Dedifferentiated amniotic fluid mesenchymal stem cell (primary cell): ENCODE measurements around the gene SMCHD1.
"Not testable (repeated sequence)": the region's sequence is repeated elsewhere in the genome, so short reads cannot be mapped to it uniquely, and the experiment has no call there.

Experiments
- DNase-seq: peaks from one replicate; pipeline ENCODE4 v3.0.0-alpha.2; 2016; ENCODE audit errors: extremely low spot score

Gene SMCHD1

DNA sequence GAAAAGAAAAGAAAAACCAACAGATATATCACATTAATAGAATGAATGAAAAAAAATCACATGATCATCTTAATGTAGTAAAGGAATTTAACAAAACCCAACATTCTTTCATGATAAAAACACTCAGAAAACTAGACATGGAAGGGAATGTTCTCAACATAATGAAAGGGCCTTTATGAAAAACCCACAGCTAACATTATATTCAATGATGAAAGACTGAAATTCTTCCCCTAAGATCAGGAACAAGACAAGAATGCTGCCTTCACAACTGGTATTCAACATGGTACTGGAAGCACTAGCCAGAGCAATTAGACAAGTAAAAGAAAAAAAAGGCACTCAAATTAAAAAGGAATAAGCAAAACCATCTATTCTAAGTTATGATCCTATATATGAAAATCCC lies 162.8 kb downstream of the SMCHD1 start:
- no peak for DNase-seq

DNA sequence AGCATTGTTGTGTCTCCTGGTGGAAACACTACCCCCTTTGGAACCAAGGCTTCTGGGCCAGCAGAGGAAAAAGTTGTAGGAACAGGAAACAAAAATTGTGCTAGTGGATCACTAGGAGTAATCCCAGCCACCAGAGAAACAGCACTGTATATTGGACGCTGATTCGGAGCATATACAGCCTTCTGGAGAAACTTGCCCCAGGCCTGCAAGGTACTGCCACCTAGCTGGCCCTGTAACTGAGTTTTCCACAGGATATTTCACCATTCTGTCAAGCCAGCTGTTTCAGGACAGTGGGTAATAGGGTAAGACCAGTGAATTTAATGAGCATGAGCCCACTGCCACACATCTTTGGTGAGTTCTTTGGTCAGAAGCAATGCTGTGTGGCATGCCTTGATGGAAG lies 166.2 kb downstream of the SMCHD1 start:
- DNase-seq: no peak

DNA sequence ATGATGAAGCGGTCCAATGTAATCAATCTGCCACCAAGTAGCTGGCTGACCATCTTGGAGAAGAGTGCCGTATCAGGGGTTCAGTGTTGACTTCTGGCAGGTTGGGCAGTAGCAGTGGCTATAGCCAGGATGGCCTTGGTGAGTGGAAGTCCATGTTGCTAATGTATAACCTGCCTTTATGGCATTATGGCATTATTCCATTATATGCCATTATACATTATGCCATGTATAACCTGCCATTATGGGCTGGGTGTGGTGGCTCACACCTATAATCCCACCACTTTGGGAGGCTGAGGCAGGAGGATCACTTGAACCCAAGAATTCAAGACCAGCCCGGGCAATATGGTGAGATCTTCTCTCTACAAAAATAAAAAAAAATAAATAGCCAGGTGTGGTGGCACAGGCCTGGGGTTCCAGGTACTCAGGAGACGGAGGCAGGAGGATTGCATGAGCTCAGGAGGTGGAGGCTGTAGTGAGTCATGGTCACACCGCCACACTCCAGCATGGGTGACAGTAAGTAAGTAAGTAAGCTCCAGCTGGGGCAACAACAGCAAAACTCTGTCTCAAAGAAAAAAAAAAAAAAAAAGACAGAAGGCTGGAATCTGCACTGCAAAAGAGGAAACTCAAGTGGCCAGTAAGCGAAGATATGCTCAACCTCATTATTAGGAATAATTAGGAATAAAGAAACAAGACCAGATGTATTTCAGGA lies 166.8 kb downstream of the SMCHD1 start:
- no peak for DNase-seq

DNA sequence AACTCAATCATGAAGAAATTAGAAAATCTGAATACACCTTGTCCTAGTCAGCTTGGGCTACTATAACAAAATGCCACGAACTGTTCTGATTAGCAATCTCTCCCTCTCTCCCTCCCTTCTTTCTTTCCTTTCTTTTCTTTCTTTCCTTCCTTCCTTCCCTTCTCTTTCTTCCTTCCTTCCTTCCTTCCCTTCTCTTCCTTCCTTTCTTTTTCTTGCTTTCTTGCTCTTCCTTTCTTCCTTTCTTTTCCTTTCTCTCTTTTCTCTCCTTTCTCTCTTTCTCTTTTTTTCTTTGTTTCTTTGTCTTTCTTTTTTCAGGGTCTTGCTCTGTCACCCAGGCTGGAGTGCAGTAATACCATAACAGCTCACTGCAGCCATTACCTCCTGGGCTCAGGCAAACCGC lies 167.7 kb downstream of the SMCHD1 start:
- no peak for DNase-seq

DNA sequence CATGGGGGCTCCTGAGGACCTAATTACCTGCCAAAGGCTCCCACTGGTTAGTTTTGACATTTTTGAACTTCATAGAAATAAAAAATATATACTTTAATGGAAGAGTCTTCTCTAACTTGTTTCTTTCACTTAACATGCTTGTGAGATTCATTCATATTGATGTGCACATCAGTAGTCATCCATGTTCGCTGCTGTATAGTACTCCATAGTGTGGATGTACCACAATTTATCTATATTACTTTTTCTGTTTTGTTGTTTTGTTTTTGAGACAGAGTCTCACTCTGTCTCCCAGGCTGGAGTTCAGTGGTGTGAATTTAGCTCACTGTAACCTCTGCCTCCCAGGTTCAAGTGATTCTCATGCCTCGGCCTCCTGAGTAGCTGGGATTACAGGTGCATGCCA lies 168.4 kb downstream of the SMCHD1 start:
- DNase-seq: no peak

DNA sequence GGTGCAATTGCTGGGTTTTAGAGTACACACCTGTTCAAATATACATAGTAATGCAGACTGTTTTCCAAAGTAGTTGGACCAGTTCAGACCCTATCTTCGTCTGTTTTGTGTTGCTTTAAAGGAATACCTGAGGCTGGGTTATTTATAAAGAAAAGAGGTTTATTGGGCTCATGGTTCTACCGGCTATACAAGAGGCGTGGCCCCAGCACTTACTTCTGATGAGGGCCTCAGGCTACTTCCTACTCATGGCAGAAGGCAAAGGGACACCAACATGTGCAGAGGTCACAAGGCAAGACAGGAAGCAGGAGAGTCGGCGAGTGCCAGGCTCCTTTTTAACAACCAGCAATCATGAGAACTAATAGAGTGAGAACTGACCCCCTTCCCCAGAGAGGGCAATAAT lies 169.3 kb downstream of the SMCHD1 start:
- no peak for DNase-seq

DNA sequence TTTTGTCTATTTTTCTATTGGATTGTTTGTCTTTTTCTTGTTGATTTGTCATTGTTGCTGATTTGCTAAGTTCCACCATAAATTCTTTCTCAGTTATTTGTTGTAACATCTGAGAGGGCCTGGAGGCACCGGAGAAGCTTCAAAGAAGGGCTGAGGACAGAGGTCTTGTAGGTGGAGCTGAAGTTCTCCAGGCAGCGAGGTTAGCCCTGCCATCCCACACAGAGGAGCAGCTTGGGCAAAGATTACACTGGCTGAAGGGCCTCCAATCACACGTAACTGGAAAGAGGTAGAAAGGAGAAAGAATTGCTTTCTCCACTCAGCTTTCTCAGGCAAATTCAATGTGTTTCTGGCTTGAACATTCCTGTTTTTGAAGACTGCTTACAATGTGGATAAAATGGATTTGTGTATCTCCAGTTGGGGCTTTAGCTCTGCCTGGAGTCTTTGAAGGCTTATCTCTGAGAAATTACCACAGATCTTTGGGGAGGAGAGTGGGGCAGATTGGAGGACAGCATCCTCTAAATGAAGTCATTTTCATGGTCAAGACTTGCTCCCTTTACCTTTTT lies 170.2 kb downstream of the SMCHD1 start:
- no peak for DNase-seq

DNA sequence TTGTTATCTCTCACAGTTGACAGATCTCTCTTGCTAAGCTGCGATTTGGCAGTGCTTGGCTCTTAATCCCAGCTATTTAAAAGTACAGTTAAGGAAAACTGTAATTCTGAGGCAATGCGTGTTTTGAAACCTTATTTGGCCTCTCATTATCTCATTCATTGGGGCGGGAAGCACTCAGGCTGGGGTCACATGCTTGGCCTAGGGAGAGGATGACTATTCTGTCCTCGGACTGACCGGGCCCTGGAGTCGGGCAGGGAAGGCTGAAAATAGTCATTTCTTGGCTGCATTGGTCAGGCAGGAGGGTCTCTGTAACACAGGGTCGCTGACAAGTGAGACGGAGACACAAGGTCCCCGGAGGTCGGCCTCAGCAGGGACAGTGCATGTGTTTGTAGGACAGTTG lies 171.1 kb downstream of the SMCHD1 start:
- no peak for DNase-seq

DNA sequence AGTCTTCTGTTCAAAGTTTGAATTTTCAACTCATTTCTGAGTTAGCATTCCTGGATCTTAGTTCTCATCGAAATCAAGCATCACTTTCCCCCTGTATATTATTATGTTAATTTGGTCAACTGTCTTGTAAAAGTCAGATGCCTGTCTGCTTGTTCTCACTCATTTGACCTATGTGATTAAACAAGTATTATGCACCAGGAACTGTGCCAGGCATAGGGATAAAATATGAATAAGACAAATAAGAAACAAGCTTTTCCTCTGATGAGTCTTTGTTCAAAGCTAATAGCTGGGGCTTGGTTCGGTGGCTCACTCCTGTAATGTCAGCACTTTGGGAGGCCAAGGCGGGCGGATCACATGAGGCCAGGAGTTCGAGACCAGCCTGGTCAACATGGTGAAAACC lies 171.5 kb downstream of the SMCHD1 start:
- DNase-seq: no peak

DNA sequence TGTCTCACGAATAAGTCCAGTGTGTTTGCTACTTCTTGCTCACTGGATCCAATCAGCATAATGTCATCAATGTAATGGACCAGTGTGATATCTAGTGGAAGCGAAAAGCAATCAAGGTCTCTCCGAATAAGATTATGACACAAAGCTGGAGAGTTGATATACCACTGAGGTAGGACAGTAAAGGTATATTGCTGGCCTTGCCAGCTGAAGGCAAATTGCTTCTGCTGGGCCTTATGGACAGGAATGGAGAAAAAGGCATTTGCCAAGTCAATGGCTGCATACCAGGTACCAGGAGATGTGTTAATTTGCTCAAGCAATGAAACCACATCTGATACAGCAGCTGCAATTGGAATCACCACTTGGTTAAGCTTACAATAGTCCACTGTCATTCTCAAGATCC lies 180.6 kb downstream of the SMCHD1 start:
- not testable (repeated sequence) for DNase-seq

DNA sequence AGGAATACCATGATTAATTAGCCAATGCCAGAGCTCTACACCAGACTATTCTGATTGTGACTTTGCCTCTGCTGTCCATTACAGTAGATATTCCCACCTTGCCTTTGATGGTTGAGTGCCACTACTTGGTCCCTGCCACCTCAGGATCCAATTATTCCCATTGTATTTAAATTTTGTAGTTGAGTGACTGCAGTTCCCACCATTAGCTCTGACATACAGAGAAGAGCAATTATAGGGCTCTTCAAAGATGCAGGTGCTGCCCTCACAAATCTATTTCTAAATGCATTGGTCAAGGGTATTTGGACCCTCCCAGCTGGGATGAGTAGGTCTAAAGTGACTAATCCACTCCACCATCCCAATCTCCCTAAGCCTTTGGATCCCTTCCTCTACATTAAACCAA lies 181.8 kb downstream of the SMCHD1 start:
- not testable (repeated sequence) for DNase-seq

DNA sequence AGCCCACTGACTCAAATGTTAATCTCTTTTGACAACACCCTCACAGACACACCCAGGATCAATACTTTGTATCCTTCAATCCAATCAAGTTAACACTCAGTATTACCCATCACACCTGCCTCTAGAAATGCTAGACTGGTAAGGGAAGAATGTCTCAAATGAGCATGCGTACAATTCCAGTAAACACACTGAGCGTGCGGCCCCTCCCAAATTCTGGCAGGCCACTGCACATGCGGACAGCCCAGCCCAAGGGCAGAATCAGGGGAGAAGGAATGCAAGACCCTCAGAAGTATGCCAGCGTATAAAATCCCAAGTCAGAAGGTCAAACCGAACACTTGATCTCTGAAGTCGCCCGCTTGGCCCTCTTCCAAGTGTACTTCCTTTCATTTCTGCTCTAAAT lies 183.7 kb downstream of the SMCHD1 start:
- DNase-seq: no peak

DNA sequence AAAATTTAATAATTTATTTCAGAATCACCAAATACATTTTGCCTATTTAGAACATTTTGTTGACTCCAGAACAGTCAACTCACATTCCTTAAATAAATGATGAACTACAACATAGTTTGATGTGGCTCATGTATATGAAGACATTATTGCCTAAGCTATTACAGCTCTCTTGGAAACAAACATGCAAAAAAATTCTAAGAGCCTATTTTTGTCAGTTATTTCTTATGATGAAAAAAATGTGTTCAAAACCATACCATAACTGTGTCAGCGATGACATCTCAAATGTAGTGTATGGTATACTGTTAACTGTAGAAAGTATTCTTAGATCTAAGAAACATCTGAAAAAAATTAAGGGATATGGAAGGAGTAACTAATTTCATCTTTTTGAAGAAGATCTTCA lies 185.0 kb downstream of the SMCHD1 start:
- DNase-seq: no peak

DNA sequence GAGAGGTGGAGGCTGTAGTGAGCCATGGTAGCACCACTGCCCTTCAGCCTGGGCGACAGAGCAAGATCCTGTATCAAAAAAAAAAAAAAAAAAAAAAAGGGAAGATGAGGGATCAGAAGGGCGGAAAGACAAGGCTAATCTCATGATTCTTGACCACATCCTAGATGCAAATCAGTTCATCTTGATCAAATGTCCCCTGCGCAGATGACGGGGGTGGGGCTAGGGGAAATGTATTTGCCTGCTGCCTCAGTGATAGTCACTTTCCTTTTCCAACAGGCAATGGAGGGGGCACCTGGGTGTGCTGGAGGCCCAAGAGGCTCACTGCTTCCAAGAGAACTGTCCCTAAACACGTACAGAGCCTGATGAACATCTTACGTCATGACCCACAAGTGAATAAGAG lies 187.6 kb downstream of the SMCHD1 start:
- DNase-seq: no peak

DNA sequence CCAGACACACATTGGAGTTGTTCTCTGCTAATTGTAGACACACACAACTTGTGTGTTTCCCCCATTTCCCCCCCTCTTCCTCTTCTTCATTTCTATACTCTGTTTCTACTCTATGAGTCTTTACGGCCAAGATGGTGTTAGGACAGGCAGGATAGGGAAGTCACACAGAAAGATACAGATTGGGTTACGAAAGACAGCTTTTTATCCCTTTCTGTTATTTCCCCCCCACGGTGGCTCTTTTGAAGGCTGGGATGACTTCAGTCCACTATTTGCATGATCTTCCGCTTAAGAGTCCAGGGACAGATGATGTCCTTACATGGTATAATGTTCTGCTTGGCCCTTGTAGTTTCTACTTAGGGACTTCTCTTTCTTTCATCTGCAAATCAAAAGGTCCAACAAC lies 189.6 kb downstream of the SMCHD1 start:
- no peak for DNase-seq

DNA sequence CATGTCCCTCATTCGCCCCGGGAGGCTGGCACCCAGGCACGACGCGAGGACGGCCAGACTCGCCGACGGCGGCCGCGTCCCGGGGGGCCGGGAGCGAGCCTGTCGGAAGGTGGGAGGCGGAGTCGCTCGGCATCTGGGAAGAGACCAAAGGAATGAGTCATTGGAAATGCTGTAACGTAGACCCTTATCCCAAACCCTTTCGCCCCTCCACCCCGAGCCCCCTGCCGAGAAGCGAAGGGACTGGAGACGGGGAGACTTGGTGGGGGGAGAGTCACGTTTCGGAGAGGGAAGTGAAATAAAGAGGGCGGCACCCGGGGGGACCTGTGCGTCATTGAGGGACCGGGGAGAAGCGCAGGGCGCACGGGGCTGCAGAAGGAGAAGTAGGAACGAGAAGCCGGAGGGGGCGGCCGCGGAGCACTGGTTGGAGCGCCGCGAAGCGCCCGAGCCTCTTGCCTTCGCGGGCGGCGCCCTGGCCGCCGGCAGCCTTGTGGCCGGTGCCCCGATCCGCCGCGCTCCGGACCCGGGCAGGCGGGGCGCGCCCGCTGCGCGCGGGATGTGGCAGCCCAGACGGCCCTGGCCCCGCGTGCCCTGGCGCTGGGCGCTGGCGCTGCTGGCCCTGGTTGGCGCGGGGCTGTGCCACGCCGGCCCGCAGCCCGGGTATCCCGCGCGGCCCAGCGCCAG lies 191.2 kb downstream of the SMCHD1 start, which contains the start of gene EMILIN2:
Gene EMILIN2, plus strand, starts transcription at position 371 of the 681 bp plus-strand sequence. Its CDS starts 183 bp downstream, at position 554.
- DNase-seq: no peak

DNA sequence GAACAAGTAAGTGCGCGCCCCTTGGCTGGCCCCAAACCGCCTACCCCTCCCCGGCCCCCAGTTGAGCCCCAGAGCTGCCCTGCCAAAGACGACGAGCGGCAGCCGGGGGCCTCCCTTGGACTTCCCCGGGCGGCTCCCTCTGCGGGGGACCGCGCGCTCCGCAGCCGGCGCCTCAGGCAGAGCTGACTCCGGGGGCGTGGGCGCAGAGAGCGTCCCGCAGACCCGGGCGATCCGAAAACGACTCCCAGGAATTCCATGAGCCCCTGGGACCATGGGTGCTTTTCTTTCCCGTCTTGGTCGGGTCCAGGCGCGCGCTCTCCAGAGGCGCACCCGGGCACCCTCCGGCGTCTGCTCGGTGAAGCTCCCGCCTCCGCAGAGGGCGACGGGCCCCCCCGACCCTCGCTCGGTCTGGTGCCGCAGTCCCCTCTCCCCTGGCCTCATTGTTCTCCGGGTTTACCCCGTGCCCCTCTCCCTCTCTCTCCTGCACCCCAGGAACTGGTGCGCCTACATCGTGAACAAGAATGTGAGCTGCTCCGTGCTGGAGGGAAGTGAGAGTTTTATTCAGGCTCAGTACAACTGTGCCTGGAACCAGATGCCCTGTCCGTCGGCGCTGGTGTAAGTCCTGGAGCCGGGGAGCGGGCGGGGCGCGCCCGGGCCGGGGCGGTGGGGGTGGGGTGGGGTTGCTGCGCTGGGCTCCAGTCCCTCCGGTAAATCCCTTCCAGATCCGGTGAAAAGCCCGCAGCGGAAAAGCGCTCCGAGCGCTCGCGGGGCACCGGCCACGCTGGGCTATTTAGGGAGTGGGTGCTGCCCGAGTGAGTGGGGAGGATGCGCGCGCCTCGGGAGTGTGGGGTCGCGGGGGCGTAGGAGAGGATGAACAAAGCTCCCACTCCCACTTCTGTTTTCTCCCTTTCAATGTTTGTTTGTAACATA lies 192.1 kb downstream of the SMCHD1 start:
- DNase-seq: no peak

DNA sequence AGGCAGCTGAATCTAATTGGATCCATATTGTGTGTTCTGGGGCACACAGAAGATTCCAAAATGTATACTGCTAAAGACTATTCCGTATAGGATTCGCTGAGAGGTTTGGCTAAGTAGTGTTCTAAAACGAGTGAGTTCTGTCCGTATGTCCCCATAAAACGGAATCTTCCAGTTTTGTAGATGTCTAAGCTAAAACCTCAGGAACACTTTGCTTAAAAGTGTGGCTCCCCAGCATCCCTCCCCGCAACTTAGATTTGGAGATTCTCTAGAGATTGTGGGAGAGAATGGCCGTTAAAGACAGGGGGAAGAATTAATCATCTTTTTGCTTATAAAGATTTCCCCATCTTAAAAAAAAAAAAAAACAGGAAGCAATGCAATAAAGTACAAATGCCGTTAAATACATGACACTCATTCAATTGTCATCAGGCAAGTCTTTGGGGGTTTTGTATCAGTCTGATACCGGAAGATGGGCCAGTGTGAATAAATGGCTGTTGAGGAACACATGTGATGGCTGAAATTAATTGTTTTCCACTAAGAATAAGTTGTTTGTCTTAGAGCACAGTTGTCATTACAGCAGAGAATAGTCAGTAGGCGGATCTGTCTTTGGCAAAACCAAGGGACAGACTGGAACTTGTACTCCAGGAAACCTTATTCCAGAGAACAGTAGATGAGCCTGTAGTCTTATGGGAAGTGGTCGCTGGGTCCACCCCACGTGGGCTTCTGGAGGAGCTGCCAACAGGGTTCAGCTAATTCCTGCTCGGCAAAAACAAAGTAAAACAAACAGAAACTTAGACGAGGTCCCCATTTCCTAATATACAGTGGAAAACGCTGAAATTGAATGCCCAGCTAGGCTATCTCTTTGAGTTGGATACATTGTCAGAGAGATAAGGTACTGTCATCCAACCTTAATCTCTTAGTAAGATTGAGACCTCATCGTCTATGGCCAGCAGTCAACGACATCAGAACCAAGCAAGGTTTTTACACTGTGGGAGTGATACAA lies 193.0 kb downstream of the SMCHD1 start:
- DNase-seq: no peak

DNA sequence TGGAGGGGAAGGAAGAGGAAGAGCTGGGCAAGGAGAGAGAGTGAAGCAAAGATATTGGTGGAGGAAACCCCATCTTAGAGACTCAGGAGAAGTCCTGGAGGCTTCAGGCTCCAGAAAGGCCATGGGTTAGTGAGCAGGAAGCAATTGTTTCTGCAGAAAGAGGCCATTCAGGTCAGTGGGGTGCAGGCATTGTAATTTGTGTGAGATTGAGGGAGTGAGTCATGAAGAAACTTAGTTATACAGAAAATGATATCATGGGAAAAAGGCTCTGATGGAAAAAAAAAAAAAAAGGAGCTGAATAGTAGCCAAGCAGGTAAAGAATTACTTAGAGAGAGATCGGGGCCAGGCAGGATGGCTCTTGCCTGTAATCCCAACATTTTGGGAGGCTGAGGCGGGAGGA lies 195.3 kb downstream of the SMCHD1 start:
- DNase-seq: no peak

DNA sequence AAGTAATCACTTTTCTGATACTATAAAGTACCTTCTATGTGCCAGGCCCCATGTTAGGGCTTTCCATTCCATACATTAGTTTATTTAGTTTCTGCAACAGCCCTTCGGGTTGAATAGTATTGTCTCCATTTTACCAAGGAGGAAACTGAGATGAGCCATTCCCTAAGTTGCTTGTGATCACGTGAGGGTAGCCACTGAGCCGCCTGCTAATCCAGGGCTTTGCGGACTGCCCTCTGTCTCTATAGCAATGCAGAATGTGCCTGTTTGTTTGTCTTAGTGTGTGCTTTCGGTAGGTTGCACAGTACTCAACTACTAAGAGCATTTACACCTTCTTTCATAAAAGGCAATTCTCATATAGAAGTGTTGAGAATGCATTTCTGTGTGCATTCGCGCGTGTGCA lies 196.2 kb downstream of the SMCHD1 start:
- no peak for DNase-seq

DNA sequence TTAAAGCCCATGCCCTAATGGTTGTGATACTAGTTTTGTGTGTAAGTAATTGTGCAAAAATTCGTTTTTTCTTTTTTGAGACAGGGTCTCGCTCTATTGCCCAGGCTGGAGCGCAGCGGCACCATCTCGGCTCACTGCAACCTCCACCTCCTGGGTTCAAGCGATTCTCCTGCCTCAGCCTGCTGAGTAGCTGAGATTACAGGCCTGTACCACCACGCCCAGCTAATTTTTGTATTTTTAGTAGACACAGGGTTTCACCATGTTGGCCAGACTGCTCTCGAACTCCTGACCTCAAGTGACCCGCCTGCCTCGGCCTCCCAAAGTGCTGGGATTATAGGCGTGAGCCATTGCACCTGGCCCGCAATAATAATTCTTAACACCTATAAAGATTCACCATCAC lies 196.9 kb downstream of the SMCHD1 start:
- not testable (repeated sequence) for DNase-seq
